H1 (cell line): ENCODE results near the gene NCK1. TPM values are rescaled to one million over a fixed set of nuclear protein-coding genes. Genes with fewer than 3 reads are reported as not detected.

Experiments
- CTCF ChIA-PET: fragments of 300-600 bp; sonication (Branson Sonifier 250); formaldehyde crosslinking; loops from one replicate; lab custom pipeline; 2021; ENCODE audit not compliant: partially characterized antibody; lab: Charles Lee
- POLR2A ChIA-PET: fragments of 300-600 bp; sonication (Branson Sonifier 250); formaldehyde crosslinking; loops from one replicate; lab custom pipeline; 2021; ENCODE audit warnings: inconsistent platforms; ENCODE audit not compliant: partially characterized antibody; lab: Charles Lee
- DNase-seq, 2 experiments: peaks; one replicate each; pipeline versions ENCODE4 v3.0.0 to v3.0.0-alpha.2; 2010 to 2022; ENCODE audit warnings: low spot score in 2 of 2, low read depth in 1 of 2, mixed read lengths in 1 of 2
- FAIRE-seq: peaks from 2 replicates; lab custom pipeline; 2011; peaks lifted over from hg19 to GRCh38; lab: Jason Lieb, UNC
- H2AFZ ChIP-seq: 2 replicates; pipeline ENCODE4 v1.8.1; 2012; ENCODE audit warnings: low read length, inconsistent platforms
- H2AK5ac ChIP-seq: 2 replicates; pipeline ENCODE4 v1.6.1; 2013; ENCODE audit warnings: low read depth, low read length
- H2BK120ac ChIP-seq: replicated peaks from 2 replicates; pipeline ENCODE3; 2013; ENCODE audit warnings: low read depth, low read length, inconsistent platforms
- H2BK12ac ChIP-seq: 2 replicates; pipeline ENCODE4 v1.6.1; 2013; ENCODE audit warnings: low read depth, low read length
- H2BK15ac ChIP-seq: 2 replicates; pipeline ENCODE4 v1.6.1; 2013; ENCODE audit warnings: low read length
- H2BK20ac ChIP-seq: 2 replicates; pipeline ENCODE4 v1.6.1; 2013; ENCODE audit warnings: low read length
- H2BK5ac ChIP-seq: 2 replicates; pipeline ENCODE4 v1.6.1; 2013; ENCODE audit warnings: low read depth, low read length
- H3K14ac ChIP-seq: 2 replicates; pipeline ENCODE4 v1.6.1; 2013; ENCODE audit warnings: inconsistent platforms; ENCODE audit not compliant: insufficient read length
- H3K18ac ChIP-seq: 2 replicates; pipeline ENCODE4 v1.6.1; 2013; ENCODE audit warnings: low read length; ENCODE audit errors: extremely low read depth
- H3K23ac ChIP-seq: 2 replicates; pipeline ENCODE4 v1.6.1; 2013; ENCODE audit warnings: inconsistent platforms; ENCODE audit not compliant: insufficient read length
- H3K23me2 ChIP-seq: 2 replicates; pipeline ENCODE4 v1.6.1; 2013; ENCODE audit warnings: low read depth, low read length
- H3K27ac ChIP-seq: 2 replicates; pipeline ENCODE4 v1.6.1; 2011; ENCODE audit warnings: low read depth, low read length, inconsistent platforms
- H3K27me3 ChIP-seq, 4 experiments: replicated peaks in 1 of 4; 1 replicate in 1 of 4; 2 replicates in 3 of 4; pipeline versions ENCODE4 v1.6.1 to v1.8.1; 2011 to 2013; ENCODE audit warnings: low read length in 3 of 4, mild to moderate bottlenecking in 3 of 4, inconsistent platforms in 2 of 4, mixed read lengths in 2 of 4, moderate library complexity in 1 of 4; ENCODE audit not compliant: control insufficient read depth in 3 of 4, insufficient read depth in 3 of 4; ENCODE audit errors: extremely low read depth in 1 of 4
- H3K36me3 ChIP-seq, 4 experiments: 2 replicates each; pipeline versions ENCODE4 v1.6.1 to v1.8.1; 2011 to 2013; ENCODE audit warnings: mild to moderate bottlenecking in 4 of 4, low read length in 3 of 4, moderate library complexity in 2 of 4, control low read depth in 1 of 4, inconsistent platforms in 1 of 4; ENCODE audit not compliant: insufficient read depth in 4 of 4, control insufficient read depth in 2 of 4
- H3K4ac ChIP-seq: replicated peaks from 2 replicates; pipeline ENCODE3; 2013; ENCODE audit warnings: low read length, low read depth, mixed read lengths, inconsistent platforms; ENCODE audit not compliant: insufficient read length
- H3K4me1 ChIP-seq, 4 experiments: replicated peaks in 1 of 4; 1 replicate in 1 of 4; 2 replicates in 3 of 4; pipeline versions ENCODE4 v1.6.1 to v1.8.1; 2011 to 2013; ENCODE audit warnings: low read length in 3 of 4, inconsistent platforms in 2 of 4, mixed read lengths in 1 of 4; ENCODE audit not compliant: insufficient read depth in 4 of 4, control insufficient read depth in 3 of 4
- H3K4me2 ChIP-seq, 2 experiments: 2 replicates each; pipeline versions ENCODE4 v1.6.1 to v1.8.1; 2011 to 2013; ENCODE audit warnings: low read depth in 2 of 2, low read length in 2 of 2, control low read depth in 1 of 2, inconsistent platforms in 1 of 2, mild to moderate bottlenecking in 1 of 2; ENCODE audit not compliant: insufficient read depth in 1 of 2
- H3K4me3 ChIP-seq, 4 experiments: fragments of 200-600, 300-600 bp in 1 of 4; sonication (generic), shearing (Covaris generic), sonication (Bioruptor Twin) in 1 of 4; 2 replicates each; pipeline versions ENCODE4 v1.5.1 to v1.8.1; 2011 to 2016; ENCODE audit warnings: low read length in 4 of 4, low read depth in 3 of 4, control low read depth in 2 of 4, inconsistent platforms in 2 of 4, mild to moderate bottlenecking in 2 of 4, mixed read lengths in 1 of 4, moderate library complexity in 1 of 4; ENCODE audit not compliant: insufficient read depth in 2 of 4; ENCODE audit errors: extremely low read depth in 1 of 4
- H3K56ac ChIP-seq: replicated peaks from 2 replicates; pipeline ENCODE3; 2013; ENCODE audit warnings: low read depth, mild to moderate bottlenecking, mixed read lengths, low read length, inconsistent platforms; ENCODE audit not compliant: insufficient read length
- H3K79me1 ChIP-seq: 2 replicates; pipeline ENCODE4 v1.6.1; 2013; ENCODE audit warnings: low read depth, low read length, control low read depth
- H3K79me2 ChIP-seq, 2 experiments: 2 replicates each; pipeline versions ENCODE4 v1.6.1 to v1.8.1; 2012 to 2013; ENCODE audit warnings: low read length in 2 of 2, mild to moderate bottlenecking in 2 of 2, inconsistent platforms in 1 of 2; ENCODE audit not compliant: insufficient read depth in 2 of 2, control insufficient read depth in 1 of 2
- H3K9ac ChIP-seq, 4 experiments: replicated peaks in 1 of 4; 1 replicate in 1 of 4; 2 replicates in 3 of 4; pipeline versions ENCODE4 v1.6.1 to v1.8.1; 2011 to 2013; ENCODE audit warnings: low read depth in 3 of 4, low read length in 3 of 4, control low read depth in 2 of 4, mild to moderate bottlenecking in 2 of 4, moderate library complexity in 2 of 4, inconsistent platforms in 1 of 4; ENCODE audit errors: extremely low read depth in 1 of 4
- H3K9me3 ChIP-seq, 2 experiments: 2 replicates each; pipeline versions ENCODE4 v1.6.1 to v1.8.1; 2012 to 2013; ENCODE audit warnings: mild to moderate bottlenecking in 2 of 2, moderate library complexity in 2 of 2, control low read depth in 1 of 2, inconsistent platforms in 1 of 2, low read depth in 1 of 2, low read length in 1 of 2, mixed read lengths in 1 of 2; ENCODE audit not compliant: insufficient read depth in 2 of 2
- H4K20me1 ChIP-seq, 2 experiments: replicated peaks in 1 of 2; 2 replicates each; pipeline versions ENCODE3 to v1.8.1; 2011 to 2013; ENCODE audit warnings: inconsistent platforms in 2 of 2, low read length in 2 of 2, mild to moderate bottlenecking in 1 of 2; ENCODE audit not compliant: insufficient read depth in 2 of 2, control insufficient read depth in 1 of 2
- H4K5ac ChIP-seq: 2 replicates; pipeline ENCODE4 v1.6.1; 2013; ENCODE audit warnings: low read length, low read depth, mixed read lengths, inconsistent platforms; ENCODE audit not compliant: insufficient read length
- H4K8ac ChIP-seq: 2 replicates; pipeline ENCODE4 v1.8.0; 2013; ENCODE audit warnings: mild to moderate bottlenecking, moderate library complexity, low read length, inconsistent platforms; ENCODE audit not compliant: insufficient read depth; ENCODE audit errors: extremely low read depth
- H4K91ac ChIP-seq: replicated peaks from 2 replicates; pipeline ENCODE3; 2013; ENCODE audit warnings: low read length, mixed read lengths, inconsistent platforms; ENCODE audit not compliant: insufficient read length
- E2F6 ChIP-seq: IDR thresholded peaks from 2 replicates; pipeline ENCODE4 v1.6.1; 2012; ENCODE audit warnings: inconsistent platforms
- EGR1 ChIP-seq: IDR thresholded peaks from 2 replicates; pipeline ENCODE4 v1.6.1; 2011; ENCODE audit warnings: low read depth, low read length, borderline replicate concordance
- PHF8 ChIP-seq: fragments of 200-600 bp; sonication (generic); conservative IDR thresholded peaks from 2 replicates; pipeline ENCODE4 v1.7.1; 2012; ENCODE audit warnings: low read depth, mild to moderate bottlenecking, inconsistent platforms, low read length, moderate library complexity
- RBBP5 ChIP-seq: IDR thresholded peaks from 2 replicates; pipeline ENCODE4 v1.7.1; 2012; ENCODE audit warnings: low read depth, mild to moderate bottlenecking, inconsistent platforms, low read length, moderate library complexity, borderline replicate concordance
- RFX5 ChIP-seq: IDR thresholded peaks from 2 replicates; pipeline ENCODE4 v1.6.1; 2011; ENCODE audit warnings: low read depth, low read length, improper control_type of control experiment, borderline replicate concordance
- WGBS, 2 experiments: shearing (Covaris generic) in 1 of 2; methylation state at CpG; one replicate each; pipeline versions ENCODE4 v1.1.6 to v1.1.7; 2013 to 2015; ENCODE audit warnings: low lambda C conversion rate in 2 of 2, mixed read lengths in 2 of 2, inconsistent platforms in 1 of 2, low coverage in 1 of 2, missing lambda C conversion rate in 1 of 2; ENCODE audit not compliant: insufficient replicate concordance in 2 of 2, insufficient coverage in 1 of 2, insufficient read length in 1 of 2; ENCODE audit errors: extremely low coverage in 1 of 2, missing lambda C conversion rate in 1 of 2; 5-methylcytosine and 5-hydroxymethylcytosine counted together
- polyA plus RNA-seq, 7 experiments: library from polyadenylated mRNA; depleted of rRNA in 3 of 7; stranded (reverse) in 5 of 7; unstranded in 2 of 7; fragments of >200 nt in 5 of 7; fragments of 200-250 nt in 2 of 7; gene quantifications; 1 replicate in 5 of 7; 2 replicates in 1 of 7; 4 replicates in 1 of 7; pipeline versions ENCODE4 v1.2.1 to v1.2.3, GENCODE V29; 2011 to 2013; ENCODE audit warnings: missing spikeins in 2 of 7, mixed read lengths in 2 of 7
- total RNA-seq: library from RNA; stranded (reverse); fragmentation: NEBNext Ultra II Directional; extraction: Animal tissue kit (Norgen Biotek cat#: 25700); gene quantifications from 2 replicates; pipeline ENCODE4 v1.2.1, GENCODE V29; 2021

Gene NCK1
- total and polyA plus RNA-seq, 2 of the 8 experiments (the other 6 are each of a cell fraction or from before 2014, with no cell fraction given): 10.0 to 28.5 TPM

- no peak overlapping the region for H3K4me2 ChIP-seq
- H3K23ac ChIP-seq: no peak overlapping the region
- no peak overlapping the region for H3K27ac ChIP-seq
- H4K20me1 ChIP-seq: peaks cover 0 to 5% of the 10 kb centered on the region in 2 experiments
- no peaks in the 10 kb centered on the region for H3K9me3 ChIP-seq
- no peak overlapping the region for H3K4ac ChIP-seq
- no peaks in the 10 kb centered on the region for H3K27me3 ChIP-seq
- H3K56ac ChIP-seq: no peak overlapping the region
- no peak overlapping the region for H2AFZ ChIP-seq
- peaks cover 5 to 94% of the 10 kb centered on the region in 2 experiments; a peak in 3 of 4 replicates for H3K79me2 ChIP-seq
- DNase-seq (no peak), FAIRE-seq (peak; percentile 24)
- H2AK5ac ChIP-seq: no peak overlapping the region
- H3K23me2 ChIP-seq: no peaks in the 10 kb centered on the region
- TF ChIP-seq PHF8 (no peak), EGR1 (no peak), E2F6 (no peak), RFX5 (no peak), RBBP5 (no peak)
- H3K4me1 ChIP-seq: peaks cover 2 to 8% (median 6%) of the 10 kb centered on the region in 4 experiments; a peak in 4 of 7 replicates
- 0 out of 2 replicates have a peak overlapping the region, but pooled peaks have one; percentile 11 for H3K18ac ChIP-seq
- 92% methylated on average over 2 of the region's 2 CpGs; no CpG with 5 or more reads in 1 of the 2 experiments for WGBS, 2 experiments
- ChIA-PET POLR2A (interaction anchor here (1.5 kb wide), 1 partner anchor 10 kb away, joined by 3 read pairs; no protein-coding TSS in a partner anchor), CTCF (interaction anchor here (0.7 to 1.2 kb wide), 2 partner anchors 14 to 508 kb away, joined by 3 to 4 read pairs; no protein-coding TSS in a partner anchor)
- H2BK12ac ChIP-seq: no peak overlapping the region
- H2BK5ac ChIP-seq: no peak overlapping the region
- no peak overlapping the region for H3K4me3 ChIP-seq
- peaks cover 0 to 2% (median 0%) of the 10 kb centered on the region in 4 experiments; a peak in 2 of 8 replicates for H3K36me3 ChIP-seq
- H4K5ac ChIP-seq: no peak overlapping the region
- H4K8ac ChIP-seq: no peak overlapping the region
- H2BK120ac ChIP-seq: no peak overlapping the region
- no peak overlapping the region for H2BK20ac ChIP-seq
- no peak overlapping the region for H4K91ac ChIP-seq
- no peak overlapping the region; a peak in 1 of 7 replicates for H3K9ac ChIP-seq
- no peak overlapping the region for H2BK15ac ChIP-seq
- H3K79me1 ChIP-seq: no peaks in the 10 kb centered on the region
- H3K14ac ChIP-seq: no peak overlapping the region
Measured at GRCh38 chr3:136898954-136899353, 36.9 kb downstream of the NCK1 start.
